ENCODE data around the gene RAD9A.
"Not testable (repeated sequence)": the region's sequence is repeated elsewhere in the genome, so short reads cannot be mapped to it uniquely, and the experiment has no call there.

The RAD9A gene

DNA sequence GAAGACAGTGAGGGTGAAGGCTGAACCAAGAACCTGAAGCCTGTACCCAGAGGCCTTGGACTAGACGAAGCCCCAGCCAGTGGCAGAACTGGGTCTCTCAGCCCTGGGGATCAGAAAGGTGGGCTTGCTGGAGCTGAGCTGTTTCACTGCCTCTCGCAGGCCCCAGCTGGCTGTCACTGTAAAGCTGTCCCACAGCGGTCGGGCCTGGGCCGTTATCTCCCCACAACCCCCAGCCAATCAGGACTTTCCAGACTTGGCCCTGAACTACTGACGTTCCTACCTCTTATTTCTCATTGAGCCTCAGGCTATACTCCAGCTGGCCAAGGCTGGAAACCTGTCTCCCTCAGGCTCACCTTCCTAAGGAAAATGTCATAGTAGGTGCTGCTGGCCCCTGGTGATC is 5.8 kb downstream of the RAD9A start:
- no peak for DNase-seq

DNA sequence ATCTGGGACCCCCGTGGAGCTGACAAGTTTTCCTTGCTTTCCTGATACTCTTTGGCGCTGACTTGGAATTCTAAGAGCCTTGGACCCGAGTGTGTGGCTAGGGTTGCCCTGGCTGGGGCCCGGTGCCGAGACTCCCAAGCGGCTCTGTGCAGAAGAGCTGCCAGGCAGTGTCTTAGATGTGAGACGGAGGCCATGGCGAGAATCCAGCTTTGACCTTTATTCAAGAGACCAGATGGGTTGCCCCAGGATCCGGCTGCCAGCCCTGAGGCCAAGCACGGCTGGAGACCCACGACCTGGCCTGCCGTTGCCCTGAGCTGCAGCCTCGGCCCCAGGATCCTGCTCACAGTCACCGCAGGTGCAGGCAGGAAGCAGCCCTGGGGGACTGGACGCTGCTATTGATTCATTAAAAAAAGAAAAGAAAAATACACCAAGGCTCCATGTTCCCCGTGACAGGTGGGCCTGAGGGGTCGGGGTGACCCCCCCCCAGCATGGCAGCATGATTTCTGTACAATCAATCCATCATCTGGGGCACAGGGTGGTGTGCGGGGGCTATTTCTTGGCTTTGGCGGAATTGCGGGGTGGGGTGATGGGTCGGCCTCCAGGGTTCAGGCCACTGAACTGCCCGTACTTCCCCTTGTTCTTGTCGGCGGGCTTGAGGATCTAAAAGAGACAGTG is 6.3 kb downstream of the RAD9A start:
- DNase-seq = no peak

DNA sequence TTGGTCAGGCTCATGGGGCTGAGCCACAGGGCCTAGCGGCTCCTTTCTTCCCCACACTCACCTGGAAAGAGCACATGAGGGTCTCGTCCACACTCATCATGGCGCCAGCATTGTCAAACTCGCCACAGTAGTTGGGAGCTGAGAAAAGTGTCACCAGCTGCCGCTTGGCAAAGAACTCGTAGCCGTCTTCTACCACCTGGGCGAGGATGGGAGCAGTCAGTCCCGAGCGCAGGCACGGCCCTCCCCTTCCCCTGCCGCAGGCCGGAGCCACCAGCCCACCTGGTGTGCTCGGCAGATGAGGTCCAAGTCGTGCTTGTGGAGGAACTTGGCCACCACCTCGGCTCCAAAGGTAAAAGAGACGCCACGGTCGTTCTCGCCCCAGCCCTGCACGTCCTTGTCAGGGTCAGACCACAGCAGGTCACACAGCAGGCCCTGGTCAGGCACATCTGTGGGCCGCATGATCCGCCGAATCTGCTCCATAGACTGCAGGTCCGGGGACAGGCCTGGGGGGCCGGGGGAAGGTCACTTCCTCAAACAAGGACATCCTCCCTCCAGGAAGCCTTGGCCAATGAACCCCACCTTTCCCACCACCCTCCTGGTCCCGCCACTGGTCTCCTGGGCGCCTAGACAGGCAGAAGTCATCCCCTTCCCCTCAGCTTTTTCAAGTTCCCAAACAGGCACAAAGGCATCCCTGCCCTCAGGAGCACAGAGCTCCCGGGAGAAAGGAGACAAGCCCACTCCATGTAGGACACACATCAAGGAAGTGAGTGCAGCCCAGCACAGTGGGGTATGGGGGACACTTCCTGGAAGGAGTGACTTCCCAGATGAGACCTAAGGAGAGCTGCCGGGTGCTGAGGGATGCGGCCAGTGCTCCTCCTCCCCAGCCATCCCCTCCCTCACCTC is 7.1 kb downstream of the RAD9A start:
- no peak for DNase-seq

DNA sequence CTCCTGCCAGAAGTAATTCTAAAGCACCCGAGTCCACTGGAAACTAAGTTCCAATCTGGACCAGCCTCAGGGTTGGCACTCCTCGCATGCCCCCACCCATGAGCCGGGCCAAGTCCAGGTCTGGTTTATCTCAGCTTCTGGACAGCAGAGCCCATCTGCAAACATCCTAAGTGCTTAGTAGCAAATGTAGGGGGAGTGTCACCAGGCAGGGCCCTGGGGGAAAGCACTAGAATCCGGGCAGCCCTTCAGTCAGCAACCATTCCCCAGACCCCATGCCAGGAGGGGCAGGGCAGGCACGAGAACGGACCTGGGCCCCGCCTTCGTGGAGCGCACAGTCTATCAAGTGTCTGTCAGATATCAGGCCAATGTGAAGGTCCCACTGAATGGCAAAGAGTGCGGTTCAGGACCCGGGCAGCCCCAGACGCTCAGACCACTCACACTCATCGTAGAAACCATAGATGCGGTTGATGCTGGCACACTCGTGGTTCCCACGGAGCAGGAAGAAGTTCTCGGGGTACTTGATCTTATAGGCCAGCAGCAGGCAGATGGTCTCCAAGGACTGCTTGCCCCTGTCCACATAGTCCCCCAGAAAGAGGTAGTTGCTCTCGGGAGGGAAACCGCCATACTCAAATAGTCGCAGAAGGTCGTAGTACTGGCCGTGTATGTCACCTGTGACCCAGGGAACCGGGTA is 8.6 kb downstream of the RAD9A start:
- DNase-seq = no peak

DNA sequence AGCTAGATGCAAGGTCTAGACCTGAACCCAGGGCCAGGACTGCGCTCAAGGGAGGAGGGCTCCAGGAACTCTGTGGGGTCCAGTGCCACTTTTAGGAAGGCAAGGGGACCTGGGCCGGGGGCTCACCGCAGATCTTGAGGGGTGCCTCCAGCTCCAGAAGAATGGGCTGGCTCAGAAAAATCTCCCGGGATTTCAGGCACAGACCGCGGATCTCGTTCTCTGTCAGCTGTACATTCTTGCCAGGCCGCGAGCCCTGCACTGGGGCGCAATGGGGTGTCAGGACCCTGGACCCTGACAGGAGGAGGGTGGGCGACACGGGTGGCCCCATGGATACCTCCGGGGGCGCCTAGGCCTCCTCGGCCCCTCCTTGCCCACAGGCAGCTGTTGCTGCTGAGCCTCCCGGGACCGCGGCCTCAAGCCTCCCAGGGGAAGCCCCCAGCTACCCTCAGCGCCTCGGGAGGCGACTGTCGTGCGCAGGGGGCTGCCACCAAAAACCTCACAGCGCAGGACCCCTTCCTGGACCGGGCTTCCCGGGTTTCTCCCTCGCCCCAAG is 9.2 kb downstream of the RAD9A start:
- DNase-seq = no peak

DNA sequence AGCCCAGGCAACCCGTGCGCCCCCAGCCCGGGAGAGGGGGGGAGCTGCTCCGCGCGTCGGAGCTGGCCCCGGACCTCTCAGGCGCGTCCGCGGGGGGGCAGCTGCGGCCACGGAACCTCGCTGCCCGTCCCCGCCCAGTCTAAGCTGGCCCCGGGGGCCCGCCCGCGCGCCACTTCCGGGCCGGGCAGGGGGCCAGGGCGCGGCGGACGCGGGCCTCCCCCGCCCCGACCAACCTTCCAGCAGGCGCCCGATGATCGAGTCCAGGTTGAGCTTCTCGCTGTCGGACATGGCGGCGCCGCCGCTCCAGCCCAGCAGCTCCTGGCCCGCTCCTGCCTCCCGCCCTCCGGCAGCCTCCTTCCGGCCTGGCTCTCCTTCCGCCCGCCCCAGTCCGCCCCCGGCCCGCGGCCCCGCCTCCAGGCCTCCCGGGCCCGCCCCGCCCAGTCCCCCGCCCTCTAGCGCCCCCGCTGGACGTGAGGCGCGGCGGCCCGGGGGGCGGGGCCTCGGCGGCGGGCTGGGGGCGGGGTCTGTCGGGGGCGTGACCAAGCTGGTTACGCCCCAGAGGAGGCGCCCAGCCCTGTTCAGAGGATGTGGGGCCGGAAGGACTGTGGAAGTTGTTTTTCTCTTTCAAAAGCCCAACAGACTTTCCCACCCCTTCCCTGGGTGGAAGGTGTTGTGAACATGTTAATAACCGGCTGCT is 9.9 kb downstream of the RAD9A start, which contains the start of gene PPP1CA:
Gene PPP1CA (minus strand): TSS at position 364 of the 697 bp plus-strand sequence. CDS start 76 bp downstream, at position 288.
- peak; percentile 96 for DNase-seq

DNA sequence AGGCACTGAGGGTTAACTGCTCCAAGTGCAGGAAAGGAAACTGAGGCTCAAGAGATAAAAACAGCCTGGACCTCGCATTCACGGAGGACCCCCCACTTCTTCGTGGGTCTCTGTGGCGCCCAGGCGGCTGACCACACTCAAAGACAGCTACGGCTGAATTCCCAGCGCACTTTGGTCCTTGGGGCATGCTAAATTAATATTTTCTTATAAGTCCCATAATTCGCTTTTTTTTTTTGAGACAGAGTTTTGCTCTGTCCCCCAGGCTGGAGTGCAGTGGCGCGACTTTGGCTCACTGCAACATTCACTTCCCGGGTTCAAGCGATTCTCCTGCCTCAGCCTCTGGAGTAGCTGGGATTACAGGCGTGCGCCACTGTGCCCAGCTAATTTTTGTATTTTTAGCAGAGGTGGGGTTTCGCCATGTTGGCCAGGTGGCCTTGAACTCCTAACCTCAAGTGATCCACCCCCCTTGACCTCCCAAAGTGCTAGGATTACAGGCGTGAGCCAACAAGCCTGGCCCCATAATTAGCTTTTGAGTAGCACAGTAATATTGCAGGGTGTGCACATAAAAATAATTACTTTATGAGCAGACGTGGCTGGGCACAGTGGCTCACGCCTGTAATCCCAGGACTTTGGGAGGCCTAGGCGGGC is 10.5 kb downstream of the RAD9A start:
- not testable (repeated sequence) for DNase-seq

DNA sequence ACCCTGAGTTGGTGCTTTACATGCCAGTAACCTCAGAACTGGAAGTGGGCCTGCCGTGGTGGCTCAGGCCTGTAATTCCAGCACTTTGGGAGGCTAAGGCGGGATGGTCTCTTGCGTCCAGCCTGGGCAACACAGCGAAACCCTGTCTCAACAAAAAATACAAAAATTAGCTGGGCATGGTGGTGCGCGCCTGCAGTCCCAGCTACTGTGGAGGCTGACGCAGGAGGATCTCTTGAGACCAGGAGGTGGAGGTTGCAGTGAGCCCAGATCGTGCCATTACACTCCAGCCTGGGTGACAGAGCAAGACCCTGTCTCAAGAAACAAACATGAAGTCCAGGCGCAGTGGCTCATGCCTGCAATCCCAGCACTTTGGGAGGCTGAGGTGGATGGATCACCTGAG is 11.3 kb downstream of the RAD9A start:
- not testable (repeated sequence) for DNase-seq

DNA sequence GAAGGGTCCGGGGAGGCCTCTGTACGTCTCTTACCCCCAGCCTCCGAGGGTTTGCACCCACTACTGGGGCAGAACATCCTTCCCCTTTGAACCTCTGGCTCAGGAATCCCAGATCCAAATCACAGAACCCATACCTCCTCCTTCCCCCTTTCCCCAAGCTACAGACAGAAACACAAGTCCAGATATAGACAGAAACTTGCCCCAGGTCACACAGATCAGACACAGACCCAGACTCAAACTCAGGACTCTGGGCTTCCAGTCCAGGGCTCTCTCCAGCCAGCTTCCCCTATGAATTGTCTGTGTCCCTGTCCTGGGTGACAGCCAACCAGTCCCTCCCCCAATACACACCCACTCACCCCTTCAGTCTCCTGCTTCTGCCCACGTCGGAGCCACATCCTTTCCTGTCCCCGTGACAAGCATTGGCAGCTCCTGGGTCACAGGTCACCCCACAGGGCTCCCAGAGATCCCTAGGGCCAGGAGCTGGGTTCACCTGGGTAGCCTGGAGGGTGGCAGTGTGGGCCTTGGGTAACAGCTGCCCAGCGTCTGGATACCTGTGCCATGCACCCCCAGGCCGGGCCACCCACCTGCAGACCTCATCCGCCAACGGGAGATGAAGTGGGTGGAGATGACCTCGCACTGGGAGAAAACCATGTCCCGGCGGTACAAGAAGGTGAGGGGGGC is 12.9 kb downstream of the RAD9A start:
- peak; percentile 44 for DNase-seq

DNA sequence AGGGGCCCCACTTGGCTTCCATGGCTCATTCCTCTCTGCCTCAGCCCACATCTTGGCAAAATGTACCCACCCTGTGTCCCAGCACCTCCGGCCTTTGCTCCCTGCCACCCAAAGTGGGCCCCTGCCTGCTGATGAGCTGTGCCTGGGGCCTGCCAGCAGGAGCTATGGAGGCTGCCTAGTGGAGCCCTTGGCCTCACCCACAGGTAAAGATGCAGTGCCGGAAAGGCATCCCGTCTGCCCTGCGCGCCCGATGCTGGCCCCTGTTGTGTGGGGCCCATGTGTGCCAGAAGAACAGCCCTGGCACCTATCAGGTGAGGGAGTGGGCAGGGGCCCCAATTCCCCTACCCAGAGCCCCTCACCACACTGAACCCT is 13.4 kb downstream of the RAD9A start:
- no peak for DNase-seq

DNA sequence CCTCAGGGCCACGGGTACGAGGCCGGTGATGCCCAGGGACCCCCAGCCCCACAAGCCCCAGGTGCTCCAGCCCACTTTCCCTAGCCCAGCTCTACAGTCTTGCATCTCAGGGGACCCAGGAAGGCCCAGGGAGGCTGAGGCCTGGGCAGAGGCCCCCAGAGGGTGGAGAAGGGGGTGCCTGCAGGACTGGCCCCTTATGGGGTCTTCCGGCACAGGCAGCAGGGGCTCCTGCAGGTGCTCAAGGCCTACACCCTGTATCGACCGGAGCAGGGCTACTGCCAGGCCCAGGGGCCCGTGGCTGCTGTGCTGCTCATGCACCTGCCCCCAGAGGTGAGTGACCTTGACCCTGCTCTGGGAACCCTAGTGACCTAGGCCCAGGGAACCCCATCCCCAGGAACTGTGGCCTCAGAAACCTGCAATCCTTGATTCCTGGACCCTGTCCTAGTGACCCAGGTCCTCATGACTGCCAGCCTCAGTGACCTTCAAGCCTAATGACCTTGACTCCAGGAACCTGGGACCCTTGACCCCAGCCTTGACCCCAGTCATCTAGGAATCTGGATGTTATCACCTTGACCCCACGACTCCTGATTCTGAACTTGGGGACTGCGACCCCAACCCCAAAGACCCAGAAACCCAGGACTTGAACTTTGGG is 14.0 kb downstream of the RAD9A start:
- DNase-seq = no peak

DNA sequence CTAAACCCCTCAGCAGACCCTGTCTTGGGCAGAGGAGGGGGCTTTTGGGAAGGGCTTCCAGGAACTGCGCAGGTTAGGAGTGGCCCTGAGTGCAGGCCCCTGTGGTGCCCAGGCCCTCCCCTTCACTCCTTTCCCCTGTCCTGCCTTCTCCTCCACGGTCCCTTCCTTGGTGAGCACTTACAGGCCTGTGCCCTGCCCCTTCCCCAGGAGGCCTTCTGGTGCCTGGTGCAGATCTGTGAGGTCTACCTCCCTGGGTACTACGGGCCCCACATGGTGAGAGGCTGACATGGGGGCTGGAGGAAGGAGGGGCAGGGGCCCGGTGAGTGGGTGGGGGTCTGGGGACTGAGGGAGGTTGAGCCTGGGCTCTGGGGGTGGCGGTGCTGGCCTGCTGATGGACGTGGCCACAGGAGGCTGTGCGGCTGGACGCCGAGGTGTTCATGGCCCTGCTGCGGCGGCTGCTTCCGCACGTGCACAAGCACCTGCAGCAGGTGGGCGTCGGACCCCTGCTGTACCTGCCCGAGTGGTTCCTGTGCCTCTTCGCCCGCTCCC is 14.7 kb downstream of the RAD9A start:
- no peak for DNase-seq

DNA sequence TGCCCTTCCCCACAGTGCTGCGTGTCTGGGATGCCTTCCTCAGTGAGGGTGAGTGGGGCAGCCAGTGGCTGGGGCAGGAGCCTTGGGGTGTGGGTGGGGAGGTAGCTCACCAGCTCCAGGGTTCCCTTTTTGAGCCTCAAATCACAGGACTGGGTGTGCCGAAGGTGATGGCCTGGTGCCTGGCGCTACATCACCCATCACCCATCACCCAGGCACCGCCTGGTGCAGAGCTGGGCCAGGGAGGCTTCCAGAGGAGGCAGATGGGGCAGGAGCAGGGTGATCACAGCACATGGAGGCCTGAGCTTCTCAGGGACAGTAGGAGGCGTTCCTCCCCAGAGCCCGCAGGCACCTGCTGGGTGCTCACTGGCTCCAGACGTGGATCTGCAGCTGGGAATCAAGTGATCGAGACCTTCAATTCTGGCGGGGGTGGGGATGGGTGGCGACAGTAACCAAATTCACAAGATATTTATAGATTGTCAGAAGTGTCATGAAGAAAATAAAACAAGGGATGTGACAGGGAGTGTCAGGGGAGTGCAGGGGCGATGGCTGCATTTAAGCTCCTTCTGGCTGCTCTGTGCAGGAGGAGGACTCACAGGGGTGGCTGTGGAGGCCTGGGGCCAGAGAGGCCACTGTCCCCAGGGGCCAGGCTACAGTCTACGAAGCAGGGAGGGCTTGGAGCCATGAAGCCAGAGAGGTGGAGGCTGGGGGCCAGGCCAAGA is 15.3 kb downstream of the RAD9A start:
- no peak for DNase-seq

DNA sequence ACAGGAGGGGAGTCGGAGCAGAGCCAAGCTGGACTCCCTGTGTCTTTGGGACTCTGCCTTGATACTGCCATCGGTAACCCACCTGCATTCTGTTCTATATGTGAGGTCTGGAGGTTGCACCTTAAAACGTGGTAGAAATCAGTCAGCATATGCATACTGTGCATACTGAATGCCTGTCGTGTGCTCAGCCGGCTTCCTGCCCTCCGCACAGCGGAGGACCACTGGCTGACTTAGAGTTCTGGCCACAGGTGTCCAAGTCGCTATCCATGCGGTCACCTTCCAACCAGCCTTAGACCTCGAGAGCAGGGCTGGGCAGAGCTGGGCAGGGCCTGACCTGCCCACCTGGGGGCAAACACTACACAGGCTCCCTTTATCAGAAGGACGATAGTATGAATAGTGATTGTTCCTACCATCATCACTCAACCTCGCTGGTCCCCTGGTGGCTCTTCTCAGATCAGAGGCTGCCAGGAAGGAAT is 15.9 kb downstream of the RAD9A start:
- DNase-seq = no peak

DNA sequence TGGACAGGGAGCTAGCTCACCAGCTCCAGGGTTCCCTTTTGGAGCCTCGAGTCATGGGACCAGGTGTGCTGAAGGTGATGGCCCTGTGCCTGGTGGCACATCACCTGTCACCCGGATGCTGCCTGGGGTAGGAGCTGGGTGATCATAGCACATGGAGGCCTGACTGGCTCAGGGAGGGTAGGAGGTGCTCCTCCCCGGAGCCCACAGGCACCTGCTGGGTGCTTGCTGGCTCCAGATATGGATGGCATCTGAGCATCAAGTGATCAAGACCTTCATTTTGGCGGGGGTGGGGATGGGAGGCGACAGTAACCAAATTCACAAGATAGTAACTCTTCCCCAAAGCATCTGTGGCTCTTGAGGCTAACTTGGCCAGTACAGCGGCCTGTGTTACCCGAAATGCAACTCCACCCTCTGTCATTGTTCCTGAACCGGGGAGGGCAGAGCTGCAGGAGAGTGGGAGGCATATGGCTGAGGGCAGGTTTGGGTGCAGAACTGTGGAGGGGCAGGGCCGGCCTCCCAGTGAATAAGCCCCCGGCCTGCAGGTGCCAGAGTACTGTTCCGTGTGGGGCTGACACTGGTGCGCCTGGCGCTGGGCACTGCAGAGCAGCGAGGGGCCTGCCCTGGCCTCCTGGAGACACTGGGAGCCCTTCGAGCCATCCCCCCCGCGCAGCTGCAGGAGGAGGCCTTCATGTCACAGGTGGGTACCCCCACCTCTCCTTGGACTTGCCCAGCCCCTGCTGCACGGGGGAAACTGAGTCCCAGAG is 16.8 kb downstream of the RAD9A start:
- no peak for DNase-seq

DNA sequence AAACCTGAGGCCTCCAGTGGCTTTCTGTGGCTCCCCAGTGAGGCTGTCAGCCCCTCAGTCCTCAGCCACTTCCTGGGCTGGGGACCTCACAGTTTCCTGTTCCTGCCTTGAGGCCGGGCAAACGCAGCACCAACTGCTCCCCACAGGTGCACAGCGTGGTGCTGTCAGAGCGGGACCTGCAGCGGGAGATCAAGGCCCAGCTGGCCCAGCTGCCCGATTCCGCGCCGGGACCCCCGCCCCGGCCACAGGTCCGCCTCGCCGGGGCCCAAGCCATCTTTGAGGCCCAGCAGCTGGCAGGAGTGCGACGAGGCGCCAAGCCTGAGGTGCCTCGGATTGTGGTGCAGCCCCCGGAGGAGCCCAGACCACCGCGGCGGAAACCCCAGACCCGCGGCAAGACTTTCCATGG is 17.5 kb downstream of the RAD9A start:
- DNase-seq = no peak

DNA sequence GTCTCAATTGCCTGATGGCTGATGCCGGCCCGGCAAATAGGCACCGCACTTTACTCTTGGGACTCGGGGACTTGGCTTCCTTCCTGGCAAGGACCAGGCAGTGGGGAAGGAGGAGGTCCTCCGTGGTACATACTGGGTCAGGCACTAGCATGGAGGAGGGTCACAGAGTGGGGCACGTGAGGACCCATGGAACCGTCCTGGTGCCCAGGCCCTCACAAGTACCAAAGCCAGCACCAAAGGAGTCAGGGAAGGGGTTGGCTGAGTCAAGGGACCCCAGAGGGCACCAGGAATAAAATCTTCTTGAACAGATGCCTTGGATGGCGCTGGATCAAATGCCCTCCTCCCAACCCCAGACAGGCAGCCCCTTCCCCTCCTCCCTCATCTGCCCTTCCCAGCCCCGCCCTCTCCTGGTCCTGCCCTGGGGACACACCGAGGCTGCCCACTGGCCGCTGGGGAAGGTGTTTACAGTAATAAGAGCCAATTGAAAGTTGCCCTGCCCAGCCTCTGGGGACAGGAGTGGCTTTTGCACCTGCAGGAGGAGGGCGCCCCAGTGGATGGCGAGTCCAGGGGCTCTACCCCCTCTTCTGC is 18.1 kb downstream of the RAD9A start:
- no peak for DNase-seq

DNA sequence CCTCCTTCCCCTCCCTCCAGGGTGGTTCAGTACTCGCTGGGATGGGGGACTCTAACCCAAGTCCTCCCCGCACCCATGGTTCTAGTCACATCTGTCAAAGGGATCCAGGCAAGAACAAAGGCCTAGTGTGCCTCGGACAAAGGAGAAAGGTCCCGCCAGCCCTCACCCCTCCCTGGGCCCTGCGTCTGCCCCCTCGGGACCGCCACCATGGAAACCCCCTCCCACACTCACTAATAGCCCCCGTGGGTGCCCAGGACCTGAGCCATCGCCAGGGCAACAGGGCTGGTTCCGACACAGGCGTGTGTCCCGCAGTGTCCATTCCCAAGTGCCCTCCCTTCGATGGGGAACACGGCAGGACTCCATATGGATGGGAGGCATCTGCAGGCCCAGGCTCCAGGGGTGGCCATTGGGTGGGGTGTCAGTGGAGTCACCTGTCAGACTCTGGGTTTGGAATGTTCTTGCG is 18.6 kb downstream of the RAD9A start:
- DNase-seq = no peak

Measured in suppressor macrophage treated with lipopolysaccharide for 4 hours (primary cell).